Measurements from ENCODE around the gene TMEM223.
"Not testable (repeated sequence)": the region's sequence is repeated elsewhere in the genome, so short reads cannot be mapped to it uniquely, and the experiment has no call there.

TMEM223 gene

GRCh38 chr11:62752177-62752785 is 39.5 kb downstream of the TMEM223 start:
- DNase-seq, result no peak

- not testable (repeated sequence) for DNase-seq
These were observed 41.9 kb downstream of the TMEM223 start for GRCh38 chr11:62749931-62750330.

GRCh38 chr11:62747475-62748160 is 44.2 kb downstream of the TMEM223 start:
- DNase-seq, result no peak

All from CD4-positive, alpha-beta T cell treated with Interleukin-17A for 4 hours (primary cell).